Right lobe of liver (tissue), 4 donors: ENCODE measurements around the gene EIF6.

Source experiments
- CTCF ChIP-seq, 4 donors: fragments of 200-600 bp in 3 of 4; fragments of 450-650 bp in 1 of 4; IDR thresholded peaks; one replicate each; pipeline versions ENCODE4 v1.5.1 to v1.8.0; 2016 to 2022; ENCODE audit warnings: antibody characterized with exemption in 4 of 4, mild to moderate bottlenecking in 2 of 4
- POLR2A ChIP-seq: fragments of 450-650 bp; IDR thresholded peaks from one replicate; pipeline ENCODE4 v1.6.1; 2017; ENCODE audit warnings: antibody characterized with exemption, mild to moderate bottlenecking
- donor health status: DM: no; HTN: no; CAD: no.
- donor health status: DM: no; HTN: no; CAD: no.
- donor health status: DM: no; HTN: yes; CAD: no.

GRCh38 chr20:35299780-35300179 is 15.2 kb upstream of the EIF6 start:
- TF ChIP-seq CTCF (IDR thresholded peaks at IDR 0.05) (no peak), POLR2A (no peak)
